RPMI8226 (cell line): ENCODE results near the gene ADGRG6.
"Not testable (repeated sequence)": the region's sequence is repeated elsewhere in the genome, so short reads cannot be mapped to it uniquely, and the experiment has no call there.

Source experiments
- DNase-seq: peaks from one replicate; pipeline ENCODE4 v3.0.0-alpha.2; 2015

The ADGRG6 gene

GRCh38 chr6:142301651-142302391, at the start of gene ADGRG6:
ADGRG6 (plus strand) TSS chr6:142302007; CDS start chr6:142302330, 323 bp downstream.
- DNase-seq: peak; percentile 86

GRCh38 chr6:142254513-142254912, 47.3 kb upstream of the ADGRG6 start:
- DNase-seq: no peak

- DNase-seq: no peak
Measured at GRCh38 chr6:142255785-142256184, 46.0 kb upstream of the ADGRG6 start.

GRCh38 chr6:142258305-142258704, 43.5 kb upstream of the ADGRG6 start:
- DNase-seq: no peak

- DNase-seq: no peak
Measured at GRCh38 chr6:142258757-142259156, 43.0 kb upstream of the ADGRG6 start.

GRCh38 chr6:142260748-142261147, 41.1 kb upstream of the ADGRG6 start:
- DNase-seq: no peak

GRCh38 chr6:142262231-142262630, 39.6 kb upstream of the ADGRG6 start:
- no peak for DNase-seq

GRCh38 chr6:142265476-142265875, 36.3 kb upstream of the ADGRG6 start:
- no peak for DNase-seq

- no peak for DNase-seq
Measured at GRCh38 chr6:142266060-142266459, 35.7 kb upstream of the ADGRG6 start.

- DNase-seq: no peak
Measured at GRCh38 chr6:142271476-142271875, 30.3 kb upstream of the ADGRG6 start.

- DNase-seq: no peak
Measured at GRCh38 chr6:142274656-142275055, 27.2 kb upstream of the ADGRG6 start.

GRCh38 chr6:142275236-142276006, 26.4 kb upstream of the ADGRG6 start:
- DNase-seq: no peak

GRCh38 chr6:142276256-142276655, 25.6 kb upstream of the ADGRG6 start:
- DNase-seq: no peak

- no peak for DNase-seq
Measured at GRCh38 chr6:142279350-142280180, 22.2 kb upstream of the ADGRG6 start.

- DNase-seq: no peak
Measured at GRCh38 chr6:142280265-142280664, 21.5 kb upstream of the ADGRG6 start.

GRCh38 chr6:142280927-142281326, 20.9 kb upstream of the ADGRG6 start:
- DNase-seq: no peak

GRCh38 chr6:142283138-142283537, 18.7 kb upstream of the ADGRG6 start:
- DNase-seq: not testable (repeated sequence)

GRCh38 chr6:142284419-142284818, 17.4 kb upstream of the ADGRG6 start:
- DNase-seq: no peak

- no peak for DNase-seq
Measured at GRCh38 chr6:142285235-142286087, 16.3 kb upstream of the ADGRG6 start.

- no peak for DNase-seq
Measured at GRCh38 chr6:142286088-142286409, 15.8 kb upstream of the ADGRG6 start.

- no peak for DNase-seq
Measured at GRCh38 chr6:142289687-142290086, 12.1 kb upstream of the ADGRG6 start.

GRCh38 chr6:142290851-142291250, 11.0 kb upstream of the ADGRG6 start:
- DNase-seq: no peak

- no peak for DNase-seq
Measured at GRCh38 chr6:142291512-142291911, 10.3 kb upstream of the ADGRG6 start.
